Tibial nerve (tissue), 4 donors: ENCODE measurements around the gene BCORL1. TPM values are rescaled to one million over a fixed set of nuclear protein-coding genes. Genes with fewer than 3 reads are reported as not detected.

Experiments used
- DNase-seq, 2 donors: peaks; one replicate each; pipeline ENCODE4 v3.0.0-alpha.2; 2019; ENCODE audit warnings: low spot score in 2 of 2
- H3K27ac ChIP-seq, 4 donors: fragments of 200-600 bp; sonication (generic) in 3 of 4; one replicate each; pipeline ENCODE4 v1.5.1; 2017 to 2019; ENCODE audit warnings: mild to moderate bottlenecking in 1 of 4
- H3K27me3 ChIP-seq, 2 donors: fragments of 200-600 bp; sonication (generic) in 1 of 2; one replicate each; pipeline versions ENCODE4 v1.5.1 to v1.6.0; 2017 to 2019
- H3K36me3 ChIP-seq, 3 donors: fragments of 200-600 bp; sonication (generic); one replicate each; pipeline ENCODE4 v1.5.1; 2018 to 2019
- H3K4me1 ChIP-seq, 4 donors: fragments of 200-600 bp; sonication (generic) in 3 of 4; one replicate each; pipeline ENCODE4 v1.5.1; 2017 to 2019
- H3K4me3 ChIP-seq, 4 donors: fragments of 200-600 bp; sonication (generic) in 3 of 4; one replicate each; pipeline ENCODE4 v1.5.1; 2017 to 2019; ENCODE audit warnings: mild to moderate bottlenecking in 1 of 4, moderate library complexity in 1 of 4
- H3K9me3 ChIP-seq, 4 donors: fragments of 200-600 bp; sonication (generic) in 3 of 4; one replicate each; pipeline ENCODE4 v1.5.1; 2017 to 2019
- CTCF ChIP-seq, 5 experiments: fragments of 200-600 bp in 3 of 5; fragments of 450-650 bp in 2 of 5; sonication (generic) in 3 of 5; IDR thresholded peaks; one replicate each; pipeline ENCODE4 v1.5.1; 2016 to 2019; ENCODE audit warnings: antibody characterized with exemption in 5 of 5, mild to moderate bottlenecking in 3 of 5, moderate library complexity in 2 of 5
- EP300 ChIP-seq, 2 donors: sonication (generic); formaldehyde crosslinking; IDR thresholded peaks; one replicate each; pipeline ENCODE4 v1.6.1; 2017; ENCODE audit warnings: antibody characterized with exemption in 2 of 2, mild to moderate bottlenecking in 1 of 2
- POLR2A ChIP-seq, 2 donors: fragments of 450-650 bp; IDR thresholded peaks; one replicate each; pipeline ENCODE4 v1.6.1; 2017; ENCODE audit warnings: antibody characterized with exemption in 2 of 2, mild to moderate bottlenecking in 2 of 2, moderate library complexity in 2 of 2
- whole genome bisulfite sequencing, 2 donors: methylation state at CpG; one replicate each; pipeline ENCODE4 v1.1.5; 2018; 5-methylcytosine and 5-hydroxymethylcytosine counted together
- total RNA-seq, 4 donors: library from RNA; depleted of rRNA; stranded (reverse); fragments of >200 nt; gene quantifications; one replicate each; pipeline ENCODE4 v1.1.0, GENCODE V29; 2016

The BCORL1 gene
- total RNA-seq, 4 donors from 2014 or later: 4.7 to 10.0 (median 9.0) TPM

- H3K9me3 ChIP-seq: no peaks in the 10 kb centered on the region
- H3K27ac ChIP-seq: no peak overlapping the region
- H3K4me1 ChIP-seq: no peaks in the 10 kb centered on the region
- DNase-seq: no peak
- H3K36me3 ChIP-seq: peaks cover 0 to 78% (median 0%) of the 10 kb centered on the region in 3 donors
- no peak overlapping the region for H3K4me3 ChIP-seq
- no peak for TF ChIP-seq EP300 (IDR thresholded peaks at IDR 0.05)
- TF ChIP-seq POLR2A (IDR thresholded peaks at IDR 0.05): no peak
- no peak for TF ChIP-seq CTCF (IDR thresholded peaks at IDR 0.05)
- WGBS, 2 donors: 80 to 91% methylated on average over 5 of the region's 5 CpGs
- H3K27me3 ChIP-seq: no peaks in the 10 kb centered on the region
Measured at GRCh38 chrX:130047416-130047815, 65.0 kb downstream of the BCORL1 start.

- Histone ChIP-seq H3K27me3 (no peaks in the 10 kb centered on the region), H3K4me3 (no peak overlapping the region), H3K4me1 (no peaks in the 10 kb centered on the region), H3K27ac (no peak overlapping the region), H3K36me3 (peaks cover 0 to 84% (median 0%) of the 10 kb centered on the region in 3 donors), H3K9me3 (no peaks in the 10 kb centered on the region)
- DNase-seq: no peak
- WGBS, 2 donors: 84 to 97% methylated on average over 4 of the region's 4 CpGs
- TF ChIP-seq POLR2A (IDR thresholded peaks at IDR 0.05) (no peak), CTCF (IDR thresholded peaks at IDR 0.05) (no peak), EP300 (IDR thresholded peaks at IDR 0.05) (no peak)
Measured at GRCh38 chrX:130048686-130049222, 66.3 kb downstream of the BCORL1 start.

GRCh38 chrX:130049821-130050220 lies 67.4 kb downstream of the BCORL1 start:
- Histone ChIP-seq H3K27ac (no peak overlapping the region), H3K27me3 (no peaks in the 10 kb centered on the region), H3K36me3 (peaks cover 0 to 75% (median 0%) of the 10 kb centered on the region in 3 donors), H3K4me3 (no peak overlapping the region), H3K4me1 (no peaks in the 10 kb centered on the region), H3K9me3 (no peaks in the 10 kb centered on the region)
- 87 to 91% methylated on average over 8 of the region's 8 CpGs for WGBS, 2 donors
- DNase-seq: no peak
- TF ChIP-seq EP300 (IDR thresholded peaks at IDR 0.05): peak in 1 of 2 donors; percentile 22
- TF ChIP-seq CTCF (IDR thresholded peaks at IDR 0.05): no peak

GRCh38 chrX:130051176-130051845 lies 68.9 kb downstream of the BCORL1 start:
- Histone ChIP-seq H3K27me3 (no peaks in the 10 kb centered on the region), H3K9me3 (no peaks in the 10 kb centered on the region), H3K27ac (no peak overlapping the region), H3K36me3 (peaks cover 0 to 60% (median 0%) of the 10 kb centered on the region in 3 donors), H3K4me1 (no peaks in the 10 kb centered on the region), H3K4me3 (no peak overlapping the region)
- TF ChIP-seq CTCF (IDR thresholded peaks at IDR 0.05): no peak
- no peak for TF ChIP-seq EP300 (IDR thresholded peaks at IDR 0.05)
- TF ChIP-seq POLR2A (IDR thresholded peaks at IDR 0.05): no peak
- 67 to 68% methylated on average over 12 of the region's 12 CpGs for WGBS, 2 donors
- DNase-seq: no peak

GRCh38 chrX:130053236-130053635 lies 70.8 kb downstream of the BCORL1 start:
- H3K4me1 ChIP-seq: no peaks in the 10 kb centered on the region
- H3K36me3 ChIP-seq: peaks cover 0 to 46% (median 0%) of the 10 kb centered on the region in 3 donors
- H3K4me3 ChIP-seq: no peak overlapping the region
- WGBS, 2 donors: 83 to 84% methylated on average over 10 of the region's 10 CpGs
- no peaks in the 10 kb centered on the region for H3K27me3 ChIP-seq
- H3K27ac ChIP-seq: no peak overlapping the region
- H3K9me3 ChIP-seq: no peaks in the 10 kb centered on the region
- no peak for DNase-seq
- TF ChIP-seq POLR2A (IDR thresholded peaks at IDR 0.05) (no peak), EP300 (IDR thresholded peaks at IDR 0.05) (no peak), CTCF (IDR thresholded peaks at IDR 0.05) (no peak)
